Endothelial cell (in vitro differentiated cells): ENCODE measurements around the gene MYRFL. TPM values are rescaled to one million over a fixed set of nuclear protein-coding genes. Genes with fewer than 3 reads are reported as not detected.

ENCODE experiments used
- DNase-seq: peaks from one replicate; pipeline ENCODE4 v3.0.0; 2021; ENCODE audit warnings: low spot score
- H3K27ac Mint-ChIP-seq: one replicate; pipeline ENCODE4 v1.8.0; 2021; ENCODE audit warnings: mixed read lengths, inconsistent platforms; ENCODE audit not compliant: unreplicated experiment
- H3K27me3 Mint-ChIP-seq: one replicate; pipeline ENCODE4 v1.8.0; 2021; ENCODE audit warnings: mild to moderate bottlenecking, moderate library complexity, mixed read lengths, inconsistent platforms; ENCODE audit not compliant: unreplicated experiment
- H3K36me3 Mint-ChIP-seq: one replicate; pipeline ENCODE4 v1.8.0; 2021; ENCODE audit warnings: mild to moderate bottlenecking, low read depth, mixed read lengths, inconsistent platforms; ENCODE audit not compliant: unreplicated experiment
- H3K4me1 Mint-ChIP-seq: one replicate; pipeline ENCODE4 v1.8.0; 2021; ENCODE audit warnings: mild to moderate bottlenecking, mixed read lengths, inconsistent platforms; ENCODE audit not compliant: unreplicated experiment
- H3K4me3 Mint-ChIP-seq: one replicate; pipeline ENCODE4 v1.8.0; 2021; ENCODE audit warnings: mild to moderate bottlenecking, mixed read lengths, inconsistent platforms; ENCODE audit not compliant: unreplicated experiment
- H3K9me3 Mint-ChIP-seq: one replicate; pipeline ENCODE4 v1.8.0; 2021; ENCODE audit warnings: mixed read lengths, inconsistent platforms; ENCODE audit not compliant: unreplicated experiment
- CTCF ChIP-seq: fragments of 200-600 bp; sonication (generic); IDR thresholded peaks from one replicate; pipeline ENCODE4 v1.5.0; 2021; ENCODE audit warnings: antibody characterized with exemption; ENCODE audit not compliant: unreplicated experiment
- total RNA-seq: library from RNA; stranded (reverse); fragmentation: NEBNext Ultra II Directional; extraction: Animal tissue kit (Norgen Biotek cat#: 25700); gene quantifications from one replicate; pipeline ENCODE4 v1.2.1, GENCODE V29; 2021; ENCODE audit not compliant: unreplicated experiment

The MYRFL gene
- total RNA-seq, 1 donor from 2014 or later = 0.69 TPM

- no peaks in the 10 kb centered on the region for H3K27me3 Mint-ChIP-seq
- no peaks in the 10 kb centered on the region for H3K9me3 Mint-ChIP-seq
- DNase-seq = no peak
- H3K4me1 Mint-ChIP-seq = no peaks in the 10 kb centered on the region
- no peak overlapping the region for H3K27ac Mint-ChIP-seq
- no peaks in the 10 kb centered on the region for H3K36me3 Mint-ChIP-seq
- no peak overlapping the region for H3K4me3 Mint-ChIP-seq
- TF ChIP-seq CTCF = no peak
Observed at GRCh38 chr12:69866698-69867097, 41.7 kb downstream of the MYRFL start.

- H3K4me1 Mint-ChIP-seq = no peaks in the 10 kb centered on the region
- no peak overlapping the region for H3K27ac Mint-ChIP-seq
- H3K4me3 Mint-ChIP-seq = no peak overlapping the region
- H3K9me3 Mint-ChIP-seq = no peaks in the 10 kb centered on the region
- TF ChIP-seq CTCF = no peak
- DNase-seq = no peak
- no peaks in the 10 kb centered on the region for H3K27me3 Mint-ChIP-seq
- no peaks in the 10 kb centered on the region for H3K36me3 Mint-ChIP-seq
Observed at GRCh38 chr12:69868695-69869094, 43.7 kb downstream of the MYRFL start.

- Mint-ChIP-seq H3K9me3 (no peaks in the 10 kb centered on the region), H3K27ac (no peak overlapping the region), H3K4me3 (no peak overlapping the region), H3K27me3 (no peaks in the 10 kb centered on the region), H3K4me1 (peaks cover 5% of the 10 kb centered on the region), H3K36me3 (no peaks in the 10 kb centered on the region)
- no peak for DNase-seq
- TF ChIP-seq CTCF = no peak
Observed at GRCh38 chr12:69872804-69873203, 47.8 kb downstream of the MYRFL start.

- no peaks in the 10 kb centered on the region for H3K27me3 Mint-ChIP-seq
- DNase-seq = no peak
- peaks cover 5% of the 10 kb centered on the region for H3K4me1 Mint-ChIP-seq
- no peak for TF ChIP-seq CTCF
- H3K9me3 Mint-ChIP-seq = no peaks in the 10 kb centered on the region
- no peak overlapping the region for H3K27ac Mint-ChIP-seq
- H3K4me3 Mint-ChIP-seq = no peak overlapping the region
- no peaks in the 10 kb centered on the region for H3K36me3 Mint-ChIP-seq
Observed at GRCh38 chr12:69873429-69873828, 48.4 kb downstream of the MYRFL start.

GRCh38 chr12:69874606-69875005 lies 49.6 kb downstream of the MYRFL start:
- no peaks in the 10 kb centered on the region for H3K36me3 Mint-ChIP-seq
- H3K4me3 Mint-ChIP-seq = no peak overlapping the region
- H3K27ac Mint-ChIP-seq = no peak overlapping the region
- peaks cover 11% of the 10 kb centered on the region for H3K4me1 Mint-ChIP-seq
- no peaks in the 10 kb centered on the region for H3K27me3 Mint-ChIP-seq
- DNase-seq = no peak
- no peak for TF ChIP-seq CTCF
- H3K9me3 Mint-ChIP-seq = no peaks in the 10 kb centered on the region
